HCT116 (cell line): ENCODE data around the gene SH3RF2. TPM values are rescaled to one million over a fixed set of nuclear protein-coding genes. Genes with fewer than 3 reads are reported as not detected.

Experiments
- ATAC-seq: fragments of 200-7000 bp; cut with Tn5 transposase; 2 replicates; pipeline ENCODE4 v1.9.1; 2020; ENCODE audit warnings: mild to moderate bottlenecking, moderate library complexity
- BruUV-seq: library from RNA; stranded (reverse); fragments of 400-500 nt; replicated peaks from 2 replicates; lab custom pipeline; 2021; lab: Mats Ljungman, UMichigan
- CTCF ChIA-PET: fragments of 300-600 bp; sonication (Branson Sonifier 250); formaldehyde crosslinking; loops from one replicate; lab custom pipeline; 2021; ENCODE audit warnings: antibody characterized with exemption; lab: Charles Lee
- POLR2A ChIA-PET: fragments of 300-600, 350-600 bp; sonication (Branson Sonifier 250); formaldehyde crosslinking; loops from one replicate; lab custom pipeline; 2021; ENCODE audit warnings: antibody characterized with exemption; lab: Charles Lee
- RAD21 ChIA-PET, 2 experiments: fragments of 300-600 bp; sonication (Branson Sonifier 250); formaldehyde crosslinking; loops; one replicate each; lab custom pipeline; 2023; ENCODE audit warnings: low total read pairs in 2 of 2; ENCODE audit not compliant: uncharacterized antibody in 2 of 2, unreplicated experiment in 2 of 2, low non-redundant PET in 1 of 2; lab: Charles Lee
- DNase-seq: peaks from one replicate; pipeline ENCODE4 v3.0.0-alpha.2; 2010; ENCODE audit warnings: low read depth, low spot score
- H2AFZ ChIP-seq: fragments of 200-600 bp; shearing (Covaris generic), sonication (generic); 2 replicates; pipeline ENCODE4 v1.6.1; 2017; ENCODE audit warnings: low read depth, mixed run types, mixed read lengths, antibody characterized with exemption, low read length; ENCODE audit not compliant: poor library complexity, severe bottlenecking
- H3K27ac ChIP-seq: 2 replicates; pipeline ENCODE4 v1.5.1; 2012; ENCODE audit warnings: low read depth, low read length
- H3K27me3 ChIP-seq: fragments of 200-600 bp; sonication (generic); 2 replicates; pipeline ENCODE4 v1.6.1; 2016; ENCODE audit warnings: mixed run types, low read length, mixed read lengths; ENCODE audit not compliant: insufficient read depth
- H3K36me3 ChIP-seq, 2 experiments: fragments of 200-500 bp in 1 of 2; fragments of 200-600 bp in 1 of 2; sonication (Bioruptor generic) in 1 of 2; sonication (generic) in 1 of 2; 2 replicates each; pipeline versions ENCODE4 v1.5.1 to v1.6.1; 2014 to 2016; ENCODE audit warnings: low read length in 2 of 2, inconsistent platforms in 1 of 2, mixed read lengths in 1 of 2, mixed run types in 1 of 2; ENCODE audit not compliant: insufficient read depth in 2 of 2, control insufficient read depth in 1 of 2
- H3K4me1 ChIP-seq, 2 experiments: fragments of 200-600 bp in 1 of 2; sonication (generic) in 1 of 2; 2 replicates each; pipeline versions ENCODE4 v1.5.1 to v1.6.1; 2012 to 2017; ENCODE audit warnings: low read length in 2 of 2, inconsistent platforms in 1 of 2, mild to moderate bottlenecking in 1 of 2, mixed read lengths in 1 of 2, mixed run types in 1 of 2, moderate library complexity in 1 of 2; ENCODE audit not compliant: insufficient read depth in 2 of 2, control insufficient read depth in 1 of 2
- H3K4me2 ChIP-seq: fragments of 200-600 bp; sonication (generic); 2 replicates; pipeline ENCODE4 v1.6.1; 2017; ENCODE audit warnings: mixed run types, low read length, mixed read lengths
- H3K4me3 ChIP-seq, 2 experiments: fragments of 200-600 bp in 1 of 2; sonication (generic) in 1 of 2; replicated peaks in 1 of 2; 2 replicates each; pipeline ENCODE4 v1.5.1; 2011 to 2016; ENCODE audit warnings: low read length in 2 of 2, control low read depth in 1 of 2, low read depth in 1 of 2, mild to moderate bottlenecking in 1 of 2, mixed read lengths in 1 of 2, mixed run types in 1 of 2
- H3K79me2 ChIP-seq: fragments of 200-600 bp; sonication (generic); 2 replicates; pipeline ENCODE4 v1.6.1; 2017; ENCODE audit warnings: mild to moderate bottlenecking, mixed run types, low read length, moderate library complexity, mixed read lengths; ENCODE audit not compliant: insufficient read depth
- H3K9ac ChIP-seq: fragments of 200-600 bp; sonication (generic); 2 replicates; pipeline ENCODE4 v1.6.1; 2016; ENCODE audit warnings: low read length, mixed read lengths
- H3K9me2 ChIP-seq: fragments of 200-600 bp; sonication (generic), shearing (Covaris generic); 2 replicates; pipeline ENCODE4 v1.6.1; 2017; ENCODE audit warnings: mixed run types, mild to moderate bottlenecking, moderate library complexity; ENCODE audit not compliant: insufficient read depth
- H3K9me3 ChIP-seq, 2 experiments: fragments of 200-500 bp in 1 of 2; fragments of 200-600 bp in 1 of 2; sonication (Bioruptor generic) in 1 of 2; sonication (generic) in 1 of 2; 2 replicates each; pipeline ENCODE4 v1.6.1; 2014 to 2017; ENCODE audit warnings: low read length in 2 of 2, mixed read lengths in 2 of 2, inconsistent platforms in 1 of 2, low read depth in 1 of 2, mild to moderate bottlenecking in 1 of 2, mixed run types in 1 of 2, moderate library complexity in 1 of 2; ENCODE audit not compliant: control insufficient read depth in 1 of 2, insufficient read depth in 1 of 2
- H4K20me1 ChIP-seq: fragments of 200-600 bp; sonication (generic), shearing (Covaris generic); 2 replicates; pipeline ENCODE4 v1.6.1; 2017; ENCODE audit warnings: mixed run types, mild to moderate bottlenecking, moderate library complexity; ENCODE audit not compliant: insufficient read depth
- CBX3 ChIP-seq: IDR thresholded peaks from 2 replicates; pipeline ENCODE4 v1.6.1; 2012; ENCODE audit warnings: low read depth
- CEBPB ChIP-seq: IDR thresholded peaks from 2 replicates; pipeline ENCODE4 v1.6.1; 2012; ENCODE audit warnings: low read depth
- EGR1 ChIP-seq: IDR thresholded peaks from 2 replicates; pipeline ENCODE4 v1.6.1; 2012; ENCODE audit warnings: low read depth
- ELF1 ChIP-seq: IDR thresholded peaks from 2 replicates; pipeline ENCODE4 v1.6.1; 2012; ENCODE audit warnings: low read depth, borderline replicate concordance
- FOSL1 ChIP-seq: IDR thresholded peaks from 2 replicates; pipeline ENCODE4 v1.6.1; 2012; ENCODE audit warnings: low read depth
- JUND ChIP-seq: IDR thresholded peaks from 2 replicates; pipeline ENCODE4 v1.6.1; 2012
- POLR2AphosphoS5 ChIP-seq: IDR thresholded peaks from 2 replicates; pipeline ENCODE4 v1.6.1; 2011; ENCODE audit warnings: mild to moderate bottlenecking, low read depth, low read length, moderate library complexity
- RAD21 ChIP-seq: IDR thresholded peaks from 2 replicates; pipeline ENCODE4 v1.6.1; 2012; ENCODE audit warnings: low read depth, mild to moderate bottlenecking
- SIN3A ChIP-seq: IDR thresholded peaks from 2 replicates; pipeline ENCODE4 v1.6.1; 2012; ENCODE audit warnings: low read depth
- SP1 ChIP-seq: IDR thresholded peaks from 2 replicates; pipeline ENCODE4 v1.6.1; 2012; ENCODE audit warnings: low read depth
- TCF7L2 ChIP-seq: IDR thresholded peaks from 2 replicates; pipeline ENCODE4 v1.7.0; 2011; ENCODE audit warnings: borderline replicate concordance, inconsistent platforms; ENCODE audit not compliant: insufficient read depth, insufficient read length; ENCODE audit errors: extremely low read depth
- ZFX ChIP-seq: fragments of 450-650 bp; IDR thresholded peaks from 2 replicates; pipeline ENCODE4 v1.6.1; 2017
- ZNF274 ChIP-seq: fragments of 200-500 bp; sonication (Bioruptor generic); IDR thresholded peaks from 2 replicates; pipeline ENCODE4 v1.6.1; 2014; ENCODE audit warnings: mild to moderate bottlenecking, low read depth, low read length, inconsistent platforms
- intact Hi-C: fragments of 100-400 bp; cut with micrococcal nuclease; formaldehyde crosslinking; loops from 2 replicates; pipeline ENCODE4 v1.10.0; 2022
- total RNA-seq: library from RNA; stranded (reverse); gene quantifications from one replicate; pipeline ENCODE4 v1.2.1, GENCODE V29; 2021; ENCODE audit not compliant: unreplicated experiment
- TF ChIP-seq, protein P1 (sequence below): IDR thresholded peaks from 2 replicates; pipeline ENCODE4 v1.6.1; 2012; ENCODE audit warnings: low read depth
- TF ChIP-seq, protein P2 (sequence below): IDR thresholded peaks from 2 replicates; pipeline ENCODE4 v1.6.1; 2012
- TF ChIP-seq, protein P3 (sequence below): IDR thresholded peaks from 2 replicates; pipeline ENCODE4 v1.6.1; 2011; ENCODE audit warnings: mild to moderate bottlenecking, low read length, moderate library complexity; ENCODE audit not compliant: insufficient replicate concordance; ENCODE audit errors: extremely low read depth
- TF ChIP-seq, protein P4 (sequence below): IDR thresholded peaks from 2 replicates; pipeline ENCODE4 v1.6.1; 2012
- TF ChIP-seq, protein P5 (sequence below), 3 experiments: fragments of 200-600 bp in 1 of 3; sonication (generic) in 1 of 3; IDR thresholded peaks in 2 of 3; conservative IDR thresholded peaks in 1 of 3; 2 replicates each; pipeline ENCODE4 v1.5.1; 2012 to 2017; ENCODE audit warnings: low read depth in 2 of 3, low read length in 2 of 3, antibody characterized with exemption in 1 of 3, borderline replicate concordance in 1 of 3, control low read depth in 1 of 3, mild to moderate bottlenecking in 1 of 3, mixed read lengths in 1 of 3, mixed run types in 1 of 3, moderate library complexity in 1 of 3; ENCODE audit not compliant: insufficient read depth in 1 of 3

Gene SH3RF2
- total RNA-seq, 1 experiment from 2014 or later, result 14.3 TPM

DNA sequence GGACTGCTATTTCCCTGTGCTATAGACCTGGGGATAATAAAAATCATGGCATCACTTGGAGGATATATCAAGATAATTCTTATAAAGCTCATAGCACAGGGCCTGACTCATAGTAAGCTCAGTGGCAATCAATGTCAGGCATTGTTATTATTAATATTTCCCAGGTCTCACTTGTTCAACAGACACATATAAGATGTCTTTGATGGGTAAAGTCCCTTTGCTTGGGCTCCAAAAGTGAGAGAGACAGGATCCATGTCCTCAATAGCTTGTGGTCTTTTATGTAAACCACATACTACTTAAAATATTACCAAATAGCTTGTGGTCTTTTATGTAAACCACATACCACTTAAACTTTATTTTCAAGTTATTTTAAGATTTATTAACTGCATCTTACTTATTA lies 11.2 kb downstream of the SH3RF2 start (continued):
- TF ChIP-seq, protein P1, sequence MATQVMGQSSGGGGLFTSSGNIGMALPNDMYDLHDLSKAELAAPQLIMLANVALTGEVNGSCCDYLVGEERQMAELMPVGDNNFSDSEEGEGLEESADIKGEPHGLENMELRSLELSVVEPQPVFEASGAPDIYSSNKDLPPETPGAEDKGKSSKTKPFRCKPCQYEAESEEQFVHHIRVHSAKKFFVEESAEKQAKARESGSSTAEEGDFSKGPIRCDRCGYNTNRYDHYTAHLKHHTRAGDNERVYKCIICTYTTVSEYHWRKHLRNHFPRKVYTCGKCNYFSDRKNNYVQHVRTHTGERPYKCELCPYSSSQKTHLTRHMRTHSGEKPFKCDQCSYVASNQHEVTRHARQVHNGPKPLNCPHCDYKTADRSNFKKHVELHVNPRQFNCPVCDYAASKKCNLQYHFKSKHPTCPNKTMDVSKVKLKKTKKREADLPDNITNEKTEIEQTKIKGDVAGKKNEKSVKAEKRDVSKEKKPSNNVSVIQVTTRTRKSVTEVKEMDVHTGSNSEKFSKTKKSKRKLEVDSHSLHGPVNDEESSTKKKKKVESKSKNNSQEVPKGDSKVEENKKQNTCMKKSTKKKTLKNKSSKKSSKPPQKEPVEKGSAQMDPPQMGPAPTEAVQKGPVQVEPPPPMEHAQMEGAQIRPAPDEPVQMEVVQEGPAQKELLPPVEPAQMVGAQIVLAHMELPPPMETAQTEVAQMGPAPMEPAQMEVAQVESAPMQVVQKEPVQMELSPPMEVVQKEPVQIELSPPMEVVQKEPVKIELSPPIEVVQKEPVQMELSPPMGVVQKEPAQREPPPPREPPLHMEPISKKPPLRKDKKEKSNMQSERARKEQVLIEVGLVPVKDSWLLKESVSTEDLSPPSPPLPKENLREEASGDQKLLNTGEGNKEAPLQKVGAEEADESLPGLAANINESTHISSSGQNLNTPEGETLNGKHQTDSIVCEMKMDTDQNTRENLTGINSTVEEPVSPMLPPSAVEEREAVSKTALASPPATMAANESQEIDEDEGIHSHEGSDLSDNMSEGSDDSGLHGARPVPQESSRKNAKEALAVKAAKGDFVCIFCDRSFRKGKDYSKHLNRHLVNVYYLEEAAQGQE, result no peak

DNA sequence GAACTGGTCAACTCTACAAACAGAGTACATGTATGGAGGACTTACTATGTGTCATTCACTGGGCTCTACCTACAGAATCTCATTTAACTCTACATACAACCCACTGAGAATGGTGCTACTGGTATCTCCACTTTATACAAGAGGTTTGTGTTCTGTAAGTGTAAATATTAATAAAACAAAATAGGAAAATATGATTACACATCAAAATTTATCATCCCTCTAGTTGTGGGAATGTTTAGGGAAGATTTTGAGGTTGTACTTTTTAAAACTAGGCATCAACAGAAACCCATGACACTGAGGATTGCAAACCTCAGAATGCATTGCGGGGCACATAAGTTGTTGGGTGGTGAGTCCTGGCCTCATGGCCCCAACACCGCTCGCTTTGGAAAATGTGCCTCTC lies 11.7 kb downstream of the SH3RF2 start:
- Histone ChIP-seq H3K27ac (no peak overlapping the region), H3K27me3 (no peaks in the 10 kb centered on the region), H3K79me2 (peaks cover 45% of the 10 kb centered on the region), H4K20me1 (no peaks in the 10 kb centered on the region), H2AFZ (no peak overlapping the region), H3K4me3 (no peak overlapping the region), H3K36me3 (no peaks in the 10 kb centered on the region), H3K9me3 (no peaks in the 10 kb centered on the region), H3K4me1 (peaks cover 30 to 69% of the 10 kb centered on the region in 2 experiments), H3K4me2 (no peak overlapping the region; the same call in 1 of the 2 replicates), H3K9ac (no peak overlapping the region), H3K9me2 (no peaks in the 10 kb centered on the region)
- intact Hi-C loops, result no loop called here
- ChIA-PET RAD21 (no interaction called here), CTCF (no interaction called here), POLR2A (no interaction called here)
- TF ChIP-seq, protein P2, sequence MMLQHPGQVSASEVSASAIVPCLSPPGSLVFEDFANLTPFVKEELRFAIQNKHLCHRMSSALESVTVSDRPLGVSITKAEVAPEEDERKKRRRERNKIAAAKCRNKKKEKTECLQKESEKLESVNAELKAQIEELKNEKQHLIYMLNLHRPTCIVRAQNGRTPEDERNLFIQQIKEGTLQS, result no peak
- no peak for TF ChIP-seq EGR1
- TF ChIP-seq TCF7L2, result no peak
- TF ChIP-seq JUND, result no peak
- no peak for TF ChIP-seq CEBPB
- TF ChIP-seq, protein P3, sequence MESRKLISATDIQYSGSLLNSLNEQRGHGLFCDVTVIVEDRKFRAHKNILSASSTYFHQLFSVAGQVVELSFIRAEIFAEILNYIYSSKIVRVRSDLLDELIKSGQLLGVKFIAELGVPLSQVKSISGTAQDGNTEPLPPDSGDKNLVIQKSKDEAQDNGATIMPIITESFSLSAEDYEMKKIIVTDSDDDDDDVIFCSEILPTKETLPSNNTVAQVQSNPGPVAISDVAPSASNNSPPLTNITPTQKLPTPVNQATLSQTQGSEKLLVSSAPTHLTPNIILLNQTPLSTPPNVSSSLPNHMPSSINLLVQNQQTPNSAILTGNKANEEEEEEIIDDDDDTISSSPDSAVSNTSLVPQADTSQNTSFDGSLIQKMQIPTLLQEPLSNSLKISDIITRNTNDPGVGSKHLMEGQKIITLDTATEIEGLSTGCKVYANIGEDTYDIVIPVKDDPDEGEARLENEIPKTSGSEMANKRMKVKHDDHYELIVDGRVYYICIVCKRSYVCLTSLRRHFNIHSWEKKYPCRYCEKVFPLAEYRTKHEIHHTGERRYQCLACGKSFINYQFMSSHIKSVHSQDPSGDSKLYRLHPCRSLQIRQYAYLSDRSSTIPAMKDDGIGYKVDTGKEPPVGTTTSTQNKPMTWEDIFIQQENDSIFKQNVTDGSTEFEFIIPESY, result no peak
- TF ChIP-seq RAD21, result no peak
- TF ChIP-seq, protein P4, sequence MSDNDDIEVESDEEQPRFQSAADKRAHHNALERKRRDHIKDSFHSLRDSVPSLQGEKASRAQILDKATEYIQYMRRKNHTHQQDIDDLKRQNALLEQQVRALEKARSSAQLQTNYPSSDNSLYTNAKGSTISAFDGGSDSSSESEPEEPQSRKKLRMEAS, result no peak
- TF ChIP-seq CBX3, result no peak
- TF ChIP-seq, protein P5, sequence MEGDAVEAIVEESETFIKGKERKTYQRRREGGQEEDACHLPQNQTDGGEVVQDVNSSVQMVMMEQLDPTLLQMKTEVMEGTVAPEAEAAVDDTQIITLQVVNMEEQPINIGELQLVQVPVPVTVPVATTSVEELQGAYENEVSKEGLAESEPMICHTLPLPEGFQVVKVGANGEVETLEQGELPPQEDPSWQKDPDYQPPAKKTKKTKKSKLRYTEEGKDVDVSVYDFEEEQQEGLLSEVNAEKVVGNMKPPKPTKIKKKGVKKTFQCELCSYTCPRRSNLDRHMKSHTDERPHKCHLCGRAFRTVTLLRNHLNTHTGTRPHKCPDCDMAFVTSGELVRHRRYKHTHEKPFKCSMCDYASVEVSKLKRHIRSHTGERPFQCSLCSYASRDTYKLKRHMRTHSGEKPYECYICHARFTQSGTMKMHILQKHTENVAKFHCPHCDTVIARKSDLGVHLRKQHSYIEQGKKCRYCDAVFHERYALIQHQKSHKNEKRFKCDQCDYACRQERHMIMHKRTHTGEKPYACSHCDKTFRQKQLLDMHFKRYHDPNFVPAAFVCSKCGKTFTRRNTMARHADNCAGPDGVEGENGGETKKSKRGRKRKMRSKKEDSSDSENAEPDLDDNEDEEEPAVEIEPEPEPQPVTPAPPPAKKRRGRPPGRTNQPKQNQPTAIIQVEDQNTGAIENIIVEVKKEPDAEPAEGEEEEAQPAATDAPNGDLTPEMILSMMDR (IDR thresholded peaks at IDR 0.05 in 2 of 3, conservative IDR thresholded peaks at IDR 0.05 in 1 of 3; ENCODE audit: borderline replicate concordance in 1 of 3, insufficient read depth in 1 of 3, low read depth in 2 of 3, low read length in 2 of 3), result no peak
- no peak for TF ChIP-seq POLR2AphosphoS5
- no peak for TF ChIP-seq ZFX
- no peak for TF ChIP-seq SP1
- no peak for TF ChIP-seq SIN3A
- no peak for TF ChIP-seq ZNF274
- TF ChIP-seq ELF1, result no peak
- no peak for TF ChIP-seq FOSL1
- no TSS peak for BruUV-seq
- no peak for ATAC-seq
- no peak for DNase-seq
